HFF-Myc (cell line): Measurements from ENCODE around the gene TMEM25.

Experiments
- DNase-seq: peaks from one replicate; pipeline ENCODE4 v3.0.0-alpha.2; 2011; ENCODE audit warnings: low read depth; ENCODE audit errors: extremely low read depth
- H3K4me3 ChIP-seq: replicated peaks from 2 replicates; pipeline ENCODE4 v1.5.1; 2011; ENCODE audit warnings: low read depth, mild to moderate bottlenecking, control low read depth, low read length
- CTCF ChIP-seq: IDR thresholded peaks from 2 replicates; pipeline ENCODE4 v1.5.1; 2012; ENCODE audit warnings: mild to moderate bottlenecking, low read depth, low read length, control low read depth; ENCODE audit errors: missing control alignments

The TMEM25 gene

GRCh38 chr11:118531597-118532084 is 649 bp downstream of the TMEM25 start:
- TF ChIP-seq CTCF, result no peak
- no peak for DNase-seq
- H3K4me3 ChIP-seq, result peak overlapping the region; percentile 63

- H3K4me3 ChIP-seq, result peak overlapping the region; percentile 63
- no peak for TF ChIP-seq CTCF
- no peak for DNase-seq
These were observed 1.1 kb downstream of the TMEM25 start for GRCh38 chr11:118532091-118532490.

DNA sequence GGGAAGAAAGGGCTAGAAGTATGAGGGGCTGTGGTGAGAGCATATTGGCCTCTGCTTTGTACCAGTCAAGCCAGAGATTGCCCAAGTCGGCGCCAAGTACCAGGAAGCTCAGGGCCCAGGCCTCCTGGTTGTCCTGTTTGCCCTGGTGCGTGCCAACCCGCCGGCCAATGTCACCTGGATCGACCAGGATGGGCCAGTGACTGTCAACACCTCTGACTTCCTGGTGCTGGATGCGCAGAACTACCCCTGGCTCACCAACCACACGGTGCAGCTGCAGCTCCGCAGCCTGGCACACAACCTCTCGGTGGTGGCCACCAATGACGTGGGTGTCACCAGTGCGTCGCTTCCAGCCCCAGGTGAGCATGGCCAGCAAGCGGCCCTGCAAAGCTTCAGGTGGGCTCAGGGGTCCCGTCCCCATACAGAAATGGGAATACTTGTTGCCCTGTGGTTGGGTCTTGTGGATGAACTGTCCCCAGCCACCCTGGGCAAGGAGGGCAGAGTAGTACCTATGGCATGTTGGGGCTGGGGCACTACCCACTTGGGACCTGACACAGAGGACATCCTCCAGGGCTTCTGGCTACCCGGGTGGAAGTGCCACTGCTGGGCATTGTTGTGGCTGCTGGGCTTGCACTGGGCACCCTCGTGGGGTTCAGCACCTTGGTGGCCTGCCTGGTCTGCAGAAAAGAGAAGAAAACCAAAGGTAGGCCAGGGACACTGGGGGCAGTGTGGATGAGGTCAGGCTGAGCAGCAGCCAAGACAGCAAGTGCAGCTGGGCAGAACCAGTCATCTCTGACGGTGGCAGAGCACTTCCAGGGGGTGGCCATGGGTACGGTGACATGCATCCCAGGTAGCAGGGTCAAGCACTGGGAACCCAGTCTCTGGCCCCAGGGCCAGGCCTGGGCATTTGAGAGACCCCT is 2.1 kb downstream of the TMEM25 start:
- DNase-seq, result no peak
- no peak overlapping the region for H3K4me3 ChIP-seq
- no peak for TF ChIP-seq CTCF

GRCh38 chr11:118533769-118534729 is 3.1 kb downstream of the TMEM25 start:
- TF ChIP-seq CTCF, result no peak
- no peak for DNase-seq
- H3K4me3 ChIP-seq, result no peak overlapping the region

DNA sequence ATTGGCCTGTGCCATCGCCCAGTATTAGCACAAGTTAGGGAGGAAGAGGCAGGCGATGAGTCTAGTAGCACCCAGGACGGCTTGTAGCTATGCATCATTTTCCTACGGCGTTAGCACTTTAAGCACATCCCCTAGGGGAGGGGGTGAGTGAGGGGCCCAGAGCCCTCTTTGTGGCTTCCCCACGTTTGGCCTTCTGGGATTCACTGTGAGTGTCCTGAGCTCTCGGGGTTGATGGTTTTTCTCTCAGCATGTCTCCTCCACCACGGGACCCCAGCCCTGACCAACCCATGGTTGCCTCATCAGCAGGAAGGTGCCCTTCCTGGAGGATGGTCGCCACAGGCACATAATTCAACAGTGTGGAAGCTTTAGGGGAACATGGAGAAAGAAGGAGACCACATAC is 4.3 kb downstream of the TMEM25 start:
- TF ChIP-seq CTCF, result no peak
- H3K4me3 ChIP-seq, result no peak overlapping the region
- no peak for DNase-seq

DNA sequence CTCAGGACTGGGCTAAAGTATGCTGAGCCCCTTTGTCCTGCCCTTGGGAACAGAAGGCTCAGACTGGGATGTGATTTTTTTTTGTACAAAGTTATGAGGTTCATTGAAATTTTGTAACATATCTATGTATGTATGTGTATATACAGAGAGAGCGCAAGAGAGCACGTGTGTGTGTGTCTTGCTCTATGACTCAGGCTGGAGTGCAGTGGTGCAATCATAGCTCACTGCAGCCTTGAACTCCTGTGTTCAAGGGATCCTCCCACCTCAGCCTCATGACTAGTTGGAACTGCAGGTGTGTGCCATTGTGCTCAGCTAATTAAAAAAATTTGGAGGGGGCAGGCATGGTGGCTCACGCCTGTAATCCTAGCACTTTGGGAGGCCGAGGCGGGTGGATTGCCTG is 5.7 kb downstream of the TMEM25 start:
- no peak for TF ChIP-seq CTCF
- DNase-seq, result no peak

More for the DNA sequence above, 5.7 kb downstream of the TMEM25 start:
- no peak overlapping the region for H3K4me3 ChIP-seq
